DND-41 (cell line): Measurements from ENCODE around the gene MAP4K5.

ENCODE experiments used
- CTCF ChIP-seq: IDR thresholded peaks from 2 replicates; pipeline ENCODE4 v1.5.1; 2012; ENCODE audit warnings: borderline replicate concordance, low read length, moderate library complexity, mild to moderate bottlenecking; ENCODE audit not compliant: poor library complexity, severe bottlenecking; ENCODE audit errors: extremely low read depth
- EZH2 ChIP-seq: IDR thresholded peaks from 3 replicates; pipeline ENCODE4 v1.6.1; 2012; ENCODE audit warnings: borderline replicate concordance, low read depth, mild to moderate bottlenecking, moderate library complexity, low read length, inconsistent platforms; ENCODE audit not compliant: severe bottlenecking

- TF ChIP-seq CTCF (no peak), EZH2 (no peak)
Measured at GRCh38 chr14:50551877-50552276, 19.5 kb upstream of the MAP4K5 start.
